Endothelial cell of umbilical vein (primary cell): ENCODE data around the gene OR5C1. TPM values are rescaled to one million over a fixed set of nuclear protein-coding genes. Genes with fewer than 3 reads are reported as not detected.

ENCODE experiments used
- BruUV-seq: library from RNA; stranded (reverse); fragments of 400-500 nt; replicated peaks from 2 replicates; lab custom pipeline; 2021; lab: Mats Ljungman, UMichigan
- CTCF ChIA-PET: fragments of 300-600, 350-600 bp; sonication (Branson Sonifier 250); formaldehyde crosslinking; loops from one replicate; lab custom pipeline; 2021; ENCODE audit warnings: antibody characterized with exemption, inconsistent platforms; lab: Charles Lee
- POLR2A ChIA-PET: fragments of 300-600, 350-600 bp; sonication (Branson Sonifier 250); formaldehyde crosslinking; loops from one replicate; lab custom pipeline; 2021; ENCODE audit warnings: antibody characterized with exemption, inconsistent platforms; lab: Charles Lee
- DNase-seq: peaks from one replicate; pipeline ENCODE4 v3.0.0-alpha.2; 2011; ENCODE audit warnings: low read depth, low spot score
- FAIRE-seq: peaks from 2 replicates; lab custom pipeline; 2011; peaks lifted over from hg19 to GRCh38; lab: Jason Lieb, UNC
- H2AFZ ChIP-seq: 2 replicates; pipeline ENCODE4 v1.6.0; 2012; ENCODE audit warnings: low read depth, low read length, control low read depth, inconsistent platforms
- H3K27ac ChIP-seq: 2 replicates; pipeline ENCODE4 v1.5.1; 2011; ENCODE audit warnings: low read depth, mild to moderate bottlenecking, control low read depth, low read length, moderate library complexity; ENCODE audit not compliant: insufficient read depth
- H3K27me3 ChIP-seq, 2 experiments: 2 replicates each; pipeline versions ENCODE4 v1.6.0 to v1.6.1; 2011; ENCODE audit warnings: low read length in 2 of 2, mixed read lengths in 1 of 2; ENCODE audit not compliant: control insufficient read depth in 2 of 2, insufficient read depth in 2 of 2
- H3K36me3 ChIP-seq, 2 experiments: 2 replicates in 1 of 2; 3 replicates in 1 of 2; pipeline ENCODE4 v1.5.1; 2011; ENCODE audit warnings: low read length in 2 of 2, mild to moderate bottlenecking in 1 of 2, moderate library complexity in 1 of 2; ENCODE audit not compliant: control insufficient read depth in 2 of 2, insufficient read depth in 2 of 2; ENCODE audit errors: extremely low read depth in 1 of 2
- H3K4me1 ChIP-seq: 3 replicates; pipeline ENCODE4 v1.5.1; 2011; ENCODE audit warnings: mild to moderate bottlenecking, low read length; ENCODE audit not compliant: control insufficient read depth, insufficient read depth; ENCODE audit errors: extremely low read depth
- H3K4me2 ChIP-seq: 2 replicates; pipeline ENCODE4 v1.6.1; 2011; ENCODE audit warnings: low read length, control low read depth, mixed read lengths; ENCODE audit not compliant: insufficient read depth
- H3K4me3 ChIP-seq, 3 experiments: fragments of 200-600 bp in 1 of 3; sonication (generic), shearing (Covaris generic) in 1 of 3; replicated peaks in 1 of 3; 2 replicates each; pipeline ENCODE4 v1.5.1; 2011 to 2016; ENCODE audit warnings: control low read depth in 3 of 3, low read length in 3 of 3, mild to moderate bottlenecking in 2 of 3, inconsistent platforms in 1 of 3, low read depth in 1 of 3, moderate library complexity in 1 of 3; ENCODE audit not compliant: insufficient read depth in 1 of 3
- H3K79me2 ChIP-seq: 2 replicates; pipeline ENCODE4 v1.6.0; 2012; ENCODE audit warnings: low read length, inconsistent platforms; ENCODE audit not compliant: control insufficient read depth, insufficient read depth
- H3K9ac ChIP-seq: replicated peaks from 2 replicates; pipeline ENCODE3; 2011; ENCODE audit warnings: low read length, control low read depth; ENCODE audit not compliant: insufficient read depth; ENCODE audit errors: extremely low read depth
- H3K9me1 ChIP-seq: replicated peaks from 3 replicates; pipeline ENCODE4 v1.6.0; 2011; ENCODE audit warnings: mild to moderate bottlenecking, low read length; ENCODE audit not compliant: control insufficient read depth, insufficient read depth; ENCODE audit errors: extremely low read depth
- H3K9me3 ChIP-seq: replicated peaks from 2 replicates; pipeline ENCODE4 v1.5.1; 2012; ENCODE audit warnings: low read length, inconsistent platforms; ENCODE audit not compliant: control insufficient read depth, insufficient read depth
- H4K20me1 ChIP-seq: replicated peaks from 2 replicates; pipeline ENCODE3; 2011; ENCODE audit warnings: mild to moderate bottlenecking, low read length; ENCODE audit not compliant: control insufficient read depth, insufficient read depth; ENCODE audit errors: extremely low read depth
- EZH2 ChIP-seq: IDR thresholded peaks from 2 replicates; pipeline ENCODE4 v1.6.1; 2012; ENCODE audit warnings: borderline replicate concordance, low read depth, mild to moderate bottlenecking, moderate library complexity, low read length, inconsistent platforms; ENCODE audit not compliant: severe bottlenecking
- FOS ChIP-seq: IDR thresholded peaks from 2 replicates; pipeline ENCODE4 v1.6.1; 2011; ENCODE audit warnings: mild to moderate bottlenecking, low read length, moderate library complexity, borderline replicate concordance; ENCODE audit not compliant: insufficient read depth
- GATA2 ChIP-seq: IDR thresholded peaks from 2 replicates; pipeline ENCODE4 v1.7.0; 2011; ENCODE audit warnings: low read depth, mild to moderate bottlenecking, moderate library complexity, mixed read lengths, low read length; ENCODE audit not compliant: insufficient read length, insufficient read depth
- JUN ChIP-seq: IDR thresholded peaks from 2 replicates; pipeline ENCODE4 v1.6.1; 2011; ENCODE audit warnings: borderline replicate concordance, low read depth; ENCODE audit not compliant: insufficient read length, insufficient read depth
- MYC ChIP-seq: IDR thresholded peaks from one replicate; pipeline ENCODE4 v1.6.1; 2011; ENCODE audit warnings: mild to moderate bottlenecking, low read depth, low read length
- POLR2A ChIP-seq: IDR thresholded peaks from 2 replicates; pipeline ENCODE4 v1.6.1; 2012; ENCODE audit warnings: low read depth, mild to moderate bottlenecking, control low read depth, low read length
- POLR2AphosphoS5 ChIP-seq: IDR thresholded peaks from 2 replicates; pipeline ENCODE4 v1.6.1; 2012; ENCODE audit warnings: low read depth, mild to moderate bottlenecking, control low read depth, low read length, moderate library complexity; ENCODE audit not compliant: insufficient read depth
- dilution Hi-C: fragments of 300-500 bp; cut with MboI; formaldehyde crosslinking; loops from one replicate; pipeline ENCODE4 v1.15.0; 2019; ENCODE audit warnings: low sequenced_read_pairs; ENCODE audit not compliant: extremely low pct_ligation_motif_present
- intact Hi-C: fragments of 100-400 bp; cut with micrococcal nuclease; formaldehyde crosslinking; loops from one replicate; pipeline ENCODE4 v1.10.0; 2022
- polyA plus RNA-seq, 4 experiments: library from polyadenylated mRNA; depleted of rRNA in 3 of 4; stranded (reverse) in 3 of 4; unstranded in 1 of 4; fragments of >200 nt; gene quantifications; 2 replicates each; pipeline versions ENCODE4 v1.2.1 to v1.2.3, GENCODE V29; 2011 to 2012; ENCODE audit warnings: missing spikeins in 1 of 4
- total RNA-seq: library from RNA; stranded (reverse); gene quantifications from 2 replicates; pipeline ENCODE4 v1.2.3, GENCODE V29; 2021
- TF ChIP-seq, protein P1 (sequence below): IDR thresholded peaks from 2 replicates; pipeline ENCODE4 v1.6.1; 2011; ENCODE audit not compliant: insufficient read depth, insufficient read length
- TF ChIP-seq, protein P2 (sequence below), 2 donors: IDR thresholded peaks; 1 replicate in 1 of 2; 2 replicates in 1 of 2; pipeline ENCODE4 v1.5.1; 2011; ENCODE audit warnings: low read length in 2 of 2, mild to moderate bottlenecking in 2 of 2, moderate library complexity in 2 of 2, control low read depth in 1 of 2, inconsistent platforms in 1 of 2, low read depth in 1 of 2; ENCODE audit not compliant: insufficient read depth in 1 of 2; ENCODE audit errors: extremely low read depth in 1 of 2

Gene OR5C1
- total and polyA plus RNA-seq, 2 donors (not counting 3 experiments of a cell fraction or from before 2014, with no cell fraction given) = not detected

DNA sequence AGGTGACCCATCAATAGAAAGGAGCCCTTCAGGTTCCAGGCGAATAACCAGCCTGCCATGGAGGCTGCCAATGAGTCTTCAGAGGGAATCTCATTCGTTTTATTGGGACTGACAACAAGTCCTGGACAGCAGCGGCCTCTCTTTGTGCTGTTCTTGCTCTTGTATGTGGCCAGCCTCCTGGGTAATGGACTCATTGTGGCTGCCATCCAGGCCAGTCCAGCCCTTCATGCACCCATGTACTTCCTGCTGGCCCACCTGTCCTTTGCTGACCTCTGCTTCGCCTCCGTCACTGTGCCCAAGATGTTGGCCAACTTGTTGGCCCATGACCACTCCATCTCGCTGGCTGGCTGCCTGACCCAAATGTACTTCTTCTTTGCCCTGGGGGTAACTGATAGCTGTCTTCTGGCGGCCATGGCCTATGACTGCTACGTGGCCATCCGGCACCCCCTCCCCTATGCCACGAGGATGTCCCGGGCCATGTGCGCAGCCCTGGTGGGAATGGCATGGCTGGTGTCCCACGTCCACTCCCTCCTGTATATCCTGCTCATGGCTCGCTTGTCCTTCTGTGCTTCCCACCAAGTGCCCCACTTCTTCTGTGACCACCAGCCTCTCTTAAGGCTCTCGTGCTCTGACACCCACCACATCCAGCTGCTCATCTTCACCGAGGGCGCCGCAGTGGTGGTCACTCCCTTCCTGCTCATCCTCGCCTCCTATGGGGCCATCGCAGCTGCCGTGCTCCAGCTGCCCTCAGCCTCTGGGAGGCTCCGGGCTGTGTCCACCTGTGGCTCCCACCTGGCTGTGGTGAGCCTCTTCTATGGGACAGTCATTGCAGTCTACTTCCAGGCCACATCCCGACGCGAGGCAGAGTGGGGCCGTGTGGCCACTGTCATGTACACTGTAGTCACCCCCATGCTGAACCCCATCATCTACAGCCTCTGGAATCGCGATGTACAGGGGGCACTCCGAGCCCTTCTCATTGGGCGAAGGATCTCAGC, 11.6 kb downstream of the OR5C1 start, which contains the start of gene OR1K1:
TSS of gene OR1K1 (plus strand) at position 58 of the 995 bp plus-strand sequence. CDS start at position 58, 0 bp downstream.
- Histone ChIP-seq H3K9ac (no peak within 1 kb of the TSS), H3K9me3 (no peaks in the 10 kb centered on the region), H3K4me3 (no peak within 1 kb of the TSS), H3K27ac (no peak within 1 kb of the TSS), H3K9me1 (no peaks in the 10 kb centered on the region), H4K20me1 (no peaks in the 10 kb centered on the region), H3K79me2 (no peaks in the 10 kb centered on the region), H3K4me1 (no peaks in the 10 kb centered on the region), H3K36me3 (no peaks in the 10 kb centered on the region), H2AFZ (no peak within 1 kb of the TSS), H3K4me2 (no peak within 1 kb of the TSS), H3K27me3 (no peaks in the 10 kb centered on the region)
- ChIA-PET CTCF (no interaction called here), POLR2A (no interaction called here)
- TF ChIP-seq GATA2 = no peak
- TF ChIP-seq POLR2A = no peak
- no peak for TF ChIP-seq JUN
- TF ChIP-seq, protein P1, sequence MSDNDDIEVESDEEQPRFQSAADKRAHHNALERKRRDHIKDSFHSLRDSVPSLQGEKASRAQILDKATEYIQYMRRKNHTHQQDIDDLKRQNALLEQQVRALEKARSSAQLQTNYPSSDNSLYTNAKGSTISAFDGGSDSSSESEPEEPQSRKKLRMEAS = no peak
- TF ChIP-seq FOS = no peak
- TF ChIP-seq MYC = no peak
- no peak for TF ChIP-seq POLR2AphosphoS5
- TF ChIP-seq, protein P2, sequence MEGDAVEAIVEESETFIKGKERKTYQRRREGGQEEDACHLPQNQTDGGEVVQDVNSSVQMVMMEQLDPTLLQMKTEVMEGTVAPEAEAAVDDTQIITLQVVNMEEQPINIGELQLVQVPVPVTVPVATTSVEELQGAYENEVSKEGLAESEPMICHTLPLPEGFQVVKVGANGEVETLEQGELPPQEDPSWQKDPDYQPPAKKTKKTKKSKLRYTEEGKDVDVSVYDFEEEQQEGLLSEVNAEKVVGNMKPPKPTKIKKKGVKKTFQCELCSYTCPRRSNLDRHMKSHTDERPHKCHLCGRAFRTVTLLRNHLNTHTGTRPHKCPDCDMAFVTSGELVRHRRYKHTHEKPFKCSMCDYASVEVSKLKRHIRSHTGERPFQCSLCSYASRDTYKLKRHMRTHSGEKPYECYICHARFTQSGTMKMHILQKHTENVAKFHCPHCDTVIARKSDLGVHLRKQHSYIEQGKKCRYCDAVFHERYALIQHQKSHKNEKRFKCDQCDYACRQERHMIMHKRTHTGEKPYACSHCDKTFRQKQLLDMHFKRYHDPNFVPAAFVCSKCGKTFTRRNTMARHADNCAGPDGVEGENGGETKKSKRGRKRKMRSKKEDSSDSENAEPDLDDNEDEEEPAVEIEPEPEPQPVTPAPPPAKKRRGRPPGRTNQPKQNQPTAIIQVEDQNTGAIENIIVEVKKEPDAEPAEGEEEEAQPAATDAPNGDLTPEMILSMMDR (IDR thresholded peaks at IDR 0.05; ENCODE audit: extremely low read depth in 1 of 2, insufficient read depth in 1 of 2, low read depth in 1 of 2, low read length in 2 of 2) = no peak
- TF ChIP-seq EZH2 = no peak
- intact Hi-C loops (no loop called here), dilution Hi-C loops (no loop called here)
- DNase-seq (no peak), FAIRE-seq (no peak)
- no TSS peak for BruUV-seq
